WTC11 (cell line): Measurements from ENCODE around the gene SLC25A51. TPM values are rescaled to one million over a fixed set of nuclear protein-coding genes. Genes with fewer than 3 reads are reported as not detected.

Experiments
- ATAC-seq: fragments of 200-7000 bp; cut with Tn5 transposase; 2 replicates; pipeline ENCODE4 v1.10.0; 2021; ENCODE audit warnings: mild to moderate bottlenecking, moderate library complexity
- CTCF ChIA-PET: fragments of 300-600 bp; sonication (Branson Sonifier 250); formaldehyde crosslinking; loops from one replicate; lab custom pipeline; 2021; ENCODE audit warnings: antibody characterized with exemption; lab: Charles Lee
- POLR2A ChIA-PET: fragments of 350-600 bp; sonication (Branson Sonifier 250); formaldehyde crosslinking; loops from one replicate; lab custom pipeline; 2021; ENCODE audit warnings: antibody characterized with exemption; lab: Charles Lee
- DNase-seq: peaks from one replicate; pipeline ENCODE4 v3.0.0; 2021; ENCODE audit warnings: low spot score
- H3K27ac Mint-ChIP-seq: 2 replicates; pipeline ENCODE4 v1.8.0; 2021; ENCODE audit warnings: mixed read lengths
- H3K27me3 Mint-ChIP-seq: 2 replicates; pipeline ENCODE4 v1.8.0; 2021; ENCODE audit warnings: low read depth, mild to moderate bottlenecking, moderate library complexity, mixed read lengths
- H3K36me3 Mint-ChIP-seq: 2 replicates; pipeline ENCODE4 v1.8.0; 2021; ENCODE audit warnings: mixed read lengths
- H3K4me1 Mint-ChIP-seq: 2 replicates; pipeline ENCODE4 v1.8.0; 2022; ENCODE audit warnings: mixed read lengths
- H3K4me3 Mint-ChIP-seq: 2 replicates; pipeline ENCODE4 v1.8.0; 2021; ENCODE audit warnings: mild to moderate bottlenecking, moderate library complexity, mixed read lengths
- H3K9me3 Mint-ChIP-seq: 2 replicates; pipeline ENCODE4 v1.8.0; 2021; ENCODE audit warnings: mixed read lengths
- E2F4 ChIP-seq: sonication (generic); formaldehyde crosslinking; IDR thresholded peaks from 2 replicates; pipeline ENCODE4 v1.8.1; 2022; ENCODE audit warnings: low read depth, mild to moderate bottlenecking, moderate library complexity, missing genetic modification reagents, borderline replicate concordance
- GRHL2 ChIP-seq: fragments of 250-450 bp; sonication (Bioruptor Pico); IDR thresholded peaks from 2 replicates; pipeline ENCODE4 v1.8.0; 2022; ENCODE audit warnings: mild to moderate bottlenecking, moderate library complexity; ENCODE audit not compliant: insufficient replicate concordance, severe bottlenecking
- MYBL2 ChIP-seq: sonication (generic); formaldehyde crosslinking; IDR thresholded peaks from 2 replicates; pipeline ENCODE4 v1.8.1; 2023; ENCODE audit warnings: mild to moderate bottlenecking, moderate library complexity, missing genetic modification reagents
- PREB ChIP-seq: sonication (generic); formaldehyde crosslinking; IDR thresholded peaks from 2 replicates; pipeline ENCODE4 v1.8.1; 2022; ENCODE audit warnings: mild to moderate bottlenecking, missing genetic modification reagents, moderate library complexity, borderline replicate concordance
- RELA ChIP-seq: sonication (generic); formaldehyde crosslinking; IDR thresholded peaks from 2 replicates; pipeline ENCODE4 v1.8.1; 2022; ENCODE audit warnings: missing genetic modification reagents, mild to moderate bottlenecking, borderline replicate concordance
- SOX15 ChIP-seq: fragments of 250-450 bp; sonication (Bioruptor Pico); IDR thresholded peaks from 2 replicates; pipeline ENCODE4 v1.9.0; 2021; ENCODE audit warnings: mild to moderate bottlenecking
- TEAD4 ChIP-seq: sonication (generic); formaldehyde crosslinking; IDR thresholded peaks from 2 replicates; pipeline ENCODE4 v1.8.0; 2022; ENCODE audit warnings: mild to moderate bottlenecking, missing genetic modification reagents
- ZBTB43 ChIP-seq: sonication (generic); formaldehyde crosslinking; IDR thresholded peaks from 2 replicates; pipeline ENCODE4 v1.8.1; 2023; ENCODE audit warnings: mild to moderate bottlenecking, missing genetic modification reagents
- ZMAT4 ChIP-seq: fragments of 250-450 bp; sonication (Bioruptor Pico); IDR thresholded peaks from 2 replicates; pipeline ENCODE4 v1.9.0; 2021; ENCODE audit warnings: mild to moderate bottlenecking
- ZNF121 ChIP-seq: sonication (generic); formaldehyde crosslinking; IDR thresholded peaks from 2 replicates; pipeline ENCODE4 v1.8.0; 2023; ENCODE audit warnings: missing genetic modification reagents
- ZNF281 ChIP-seq: sonication (generic); formaldehyde crosslinking; IDR thresholded peaks from 2 replicates; pipeline ENCODE4 v1.8.0; 2023; ENCODE audit warnings: mild to moderate bottlenecking, missing genetic modification reagents
- ZNF396 ChIP-seq: fragments of 250-450 bp; sonication (Bioruptor Pico); IDR thresholded peaks from 2 replicates; pipeline ENCODE4 v1.8.0; 2021; ENCODE audit warnings: mild to moderate bottlenecking, moderate library complexity, borderline replicate concordance
- ZNF416 ChIP-seq: fragments of 250-450 bp; sonication (Bioruptor Pico); IDR thresholded peaks from 2 replicates; pipeline ENCODE4 v1.9.0; 2021; ENCODE audit warnings: mild to moderate bottlenecking, inconsistent platforms
- ZNF423 ChIP-seq: fragments of 250-450 bp; sonication (Bioruptor Pico); IDR thresholded peaks from 2 replicates; pipeline ENCODE4 v2.1.2; 2022; ENCODE audit warnings: mild to moderate bottlenecking, moderate library complexity
- total RNA-seq: library from RNA; stranded (reverse); gene quantifications from 3 replicates; pipeline ENCODE4 v1.2.3, GENCODE V29; 2021
- TF ChIP-seq, protein P1 (sequence below): sonication (generic); formaldehyde crosslinking; IDR thresholded peaks from 2 replicates; pipeline ENCODE4 v1.8.0; 2022; ENCODE audit warnings: mild to moderate bottlenecking, missing genetic modification reagents
- TF ChIP-seq, protein P2 (sequence below): fragments of 250-450 bp; sonication (Bioruptor Pico); IDR thresholded peaks from 2 replicates; pipeline ENCODE4 v1.9.0; 2021; ENCODE audit warnings: mild to moderate bottlenecking, borderline replicate concordance

SLC25A51 gene
- total RNA-seq, 1 experiment from 2014 or later, result 15.4 TPM

- Mint-ChIP-seq H3K4me3 (no peak overlapping the region), H3K36me3 (no peaks in the 10 kb centered on the region), H3K9me3 (no peaks in the 10 kb centered on the region), H3K27me3 (peaks cover 8% of the 10 kb centered on the region; the same call in 1 of the 2 replicates), H3K4me1 (peaks cover 13% of the 10 kb centered on the region), H3K27ac (no peak overlapping the region)
- DNase-seq (no peak), ATAC-seq (no peak)
- TF ChIP-seq ZMAT4 (CRISPR knock-in tag) (no peak), MYBL2 (CRISPR knock-in tag) (no peak), ZNF416 (CRISPR knock-in tag) (no peak), TEAD4 (CRISPR knock-in tag) (no peak), ZNF423 (CRISPR knock-in tag) (no peak), ZNF121 (CRISPR knock-in tag) (no peak), RELA (no peak), E2F4 (CRISPR knock-in tag) (no peak), GRHL2 (CRISPR knock-in tag) (no peak), SOX15 (CRISPR knock-in tag) (no peak), ZBTB43 (CRISPR knock-in tag) (no peak), ZNF396 (CRISPR knock-in tag) (no peak), PREB (CRISPR knock-in tag) (no peak), ZNF281 (CRISPR knock-in tag) (no peak)
- TF ChIP-seq, protein P1, sequence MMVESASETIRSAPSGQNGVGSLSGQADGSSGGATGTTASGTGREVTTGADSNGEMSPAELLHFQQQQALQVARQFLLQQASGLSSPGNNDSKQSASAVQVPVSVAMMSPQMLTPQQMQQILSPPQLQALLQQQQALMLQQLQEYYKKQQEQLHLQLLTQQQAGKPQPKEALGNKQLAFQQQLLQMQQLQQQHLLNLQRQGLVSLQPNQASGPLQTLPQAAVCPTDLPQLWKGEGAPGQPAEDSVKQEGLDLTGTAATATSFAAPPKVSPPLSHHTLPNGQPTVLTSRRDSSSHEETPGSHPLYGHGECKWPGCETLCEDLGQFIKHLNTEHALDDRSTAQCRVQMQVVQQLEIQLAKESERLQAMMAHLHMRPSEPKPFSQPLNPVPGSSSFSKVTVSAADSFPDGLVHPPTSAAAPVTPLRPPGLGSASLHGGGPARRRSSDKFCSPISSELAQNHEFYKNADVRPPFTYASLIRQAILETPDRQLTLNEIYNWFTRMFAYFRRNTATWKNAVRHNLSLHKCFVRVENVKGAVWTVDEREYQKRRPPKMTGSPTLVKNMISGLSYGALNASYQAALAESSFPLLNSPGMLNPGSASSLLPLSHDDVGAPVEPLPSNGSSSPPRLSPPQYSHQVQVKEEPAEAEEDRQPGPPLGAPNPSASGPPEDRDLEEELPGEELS, result no peak
- TF ChIP-seq, protein P2, sequence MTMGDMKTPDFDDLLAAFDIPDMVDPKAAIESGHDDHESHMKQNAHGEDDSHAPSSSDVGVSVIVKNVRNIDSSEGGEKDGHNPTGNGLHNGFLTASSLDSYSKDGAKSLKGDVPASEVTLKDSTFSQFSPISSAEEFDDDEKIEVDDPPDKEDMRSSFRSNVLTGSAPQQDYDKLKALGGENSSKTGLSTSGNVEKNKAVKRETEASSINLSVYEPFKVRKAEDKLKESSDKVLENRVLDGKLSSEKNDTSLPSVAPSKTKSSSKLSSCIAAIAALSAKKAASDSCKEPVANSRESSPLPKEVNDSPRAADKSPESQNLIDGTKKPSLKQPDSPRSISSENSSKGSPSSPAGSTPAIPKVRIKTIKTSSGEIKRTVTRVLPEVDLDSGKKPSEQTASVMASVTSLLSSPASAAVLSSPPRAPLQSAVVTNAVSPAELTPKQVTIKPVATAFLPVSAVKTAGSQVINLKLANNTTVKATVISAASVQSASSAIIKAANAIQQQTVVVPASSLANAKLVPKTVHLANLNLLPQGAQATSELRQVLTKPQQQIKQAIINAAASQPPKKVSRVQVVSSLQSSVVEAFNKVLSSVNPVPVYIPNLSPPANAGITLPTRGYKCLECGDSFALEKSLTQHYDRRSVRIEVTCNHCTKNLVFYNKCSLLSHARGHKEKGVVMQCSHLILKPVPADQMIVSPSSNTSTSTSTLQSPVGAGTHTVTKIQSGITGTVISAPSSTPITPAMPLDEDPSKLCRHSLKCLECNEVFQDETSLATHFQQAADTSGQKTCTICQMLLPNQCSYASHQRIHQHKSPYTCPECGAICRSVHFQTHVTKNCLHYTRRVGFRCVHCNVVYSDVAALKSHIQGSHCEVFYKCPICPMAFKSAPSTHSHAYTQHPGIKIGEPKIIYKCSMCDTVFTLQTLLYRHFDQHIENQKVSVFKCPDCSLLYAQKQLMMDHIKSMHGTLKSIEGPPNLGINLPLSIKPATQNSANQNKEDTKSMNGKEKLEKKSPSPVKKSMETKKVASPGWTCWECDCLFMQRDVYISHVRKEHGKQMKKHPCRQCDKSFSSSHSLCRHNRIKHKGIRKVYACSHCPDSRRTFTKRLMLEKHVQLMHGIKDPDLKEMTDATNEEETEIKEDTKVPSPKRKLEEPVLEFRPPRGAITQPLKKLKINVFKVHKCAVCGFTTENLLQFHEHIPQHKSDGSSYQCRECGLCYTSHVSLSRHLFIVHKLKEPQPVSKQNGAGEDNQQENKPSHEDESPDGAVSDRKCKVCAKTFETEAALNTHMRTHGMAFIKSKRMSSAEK, result no peak
- ChIA-PET POLR2A (no interaction called here), CTCF (interaction anchor here (1.3 kb wide), 1 partner anchor 178 kb away, joined by 4 read pairs; no protein-coding TSS in a partner anchor)
Observed at GRCh38 chr9:37909326-37909725, 5.4 kb upstream of the SLC25A51 start.
